HL-60 (cell line): ENCODE results near the gene OGN.

Experiments used
- CTCF ChIP-seq: IDR thresholded peaks from one replicate; pipeline ENCODE4 v1.5.1; 2011; ENCODE audit warnings: low read length, control low read depth, inconsistent platforms; ENCODE audit not compliant: insufficient read depth
- GABPA ChIP-seq: IDR thresholded peaks from 2 replicates; pipeline ENCODE4 v1.6.1; 2012; ENCODE audit warnings: low read depth
- POLR2AphosphoS5 ChIP-seq: IDR thresholded peaks from 2 replicates; pipeline ENCODE4 v1.6.1; 2012; ENCODE audit warnings: low read depth
- TF ChIP-seq, protein P1 (sequence below): IDR thresholded peaks from 2 replicates; pipeline ENCODE4 v1.6.1; 2012; ENCODE audit warnings: low read depth; ENCODE audit not compliant: insufficient replicate concordance

DNA sequence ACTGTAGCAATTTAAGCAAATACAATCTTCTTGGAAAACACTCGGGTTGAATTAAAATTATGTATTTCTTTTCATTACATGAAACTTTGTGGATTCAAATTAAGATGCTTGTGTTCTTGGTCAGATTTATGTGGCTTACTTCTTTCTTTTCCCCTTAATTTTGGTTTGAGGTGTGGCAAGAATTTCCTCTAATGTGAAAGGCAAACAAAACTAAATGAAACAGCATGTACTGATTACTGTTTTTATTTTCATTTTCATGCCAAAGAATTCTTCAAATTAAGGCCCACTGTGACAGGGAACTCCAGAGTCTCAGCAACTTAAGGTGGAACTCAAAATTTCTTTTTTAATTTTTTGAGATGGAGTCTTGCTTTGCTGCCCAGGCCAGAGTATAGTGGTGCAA is 20.0 kb upstream of the OGN start, which contains the start of gene OMD:
- no peak for TF ChIP-seq CTCF
- no peak for TF ChIP-seq POLR2AphosphoS5
- no peak for TF ChIP-seq GABPA
- TF ChIP-seq, protein P1, sequence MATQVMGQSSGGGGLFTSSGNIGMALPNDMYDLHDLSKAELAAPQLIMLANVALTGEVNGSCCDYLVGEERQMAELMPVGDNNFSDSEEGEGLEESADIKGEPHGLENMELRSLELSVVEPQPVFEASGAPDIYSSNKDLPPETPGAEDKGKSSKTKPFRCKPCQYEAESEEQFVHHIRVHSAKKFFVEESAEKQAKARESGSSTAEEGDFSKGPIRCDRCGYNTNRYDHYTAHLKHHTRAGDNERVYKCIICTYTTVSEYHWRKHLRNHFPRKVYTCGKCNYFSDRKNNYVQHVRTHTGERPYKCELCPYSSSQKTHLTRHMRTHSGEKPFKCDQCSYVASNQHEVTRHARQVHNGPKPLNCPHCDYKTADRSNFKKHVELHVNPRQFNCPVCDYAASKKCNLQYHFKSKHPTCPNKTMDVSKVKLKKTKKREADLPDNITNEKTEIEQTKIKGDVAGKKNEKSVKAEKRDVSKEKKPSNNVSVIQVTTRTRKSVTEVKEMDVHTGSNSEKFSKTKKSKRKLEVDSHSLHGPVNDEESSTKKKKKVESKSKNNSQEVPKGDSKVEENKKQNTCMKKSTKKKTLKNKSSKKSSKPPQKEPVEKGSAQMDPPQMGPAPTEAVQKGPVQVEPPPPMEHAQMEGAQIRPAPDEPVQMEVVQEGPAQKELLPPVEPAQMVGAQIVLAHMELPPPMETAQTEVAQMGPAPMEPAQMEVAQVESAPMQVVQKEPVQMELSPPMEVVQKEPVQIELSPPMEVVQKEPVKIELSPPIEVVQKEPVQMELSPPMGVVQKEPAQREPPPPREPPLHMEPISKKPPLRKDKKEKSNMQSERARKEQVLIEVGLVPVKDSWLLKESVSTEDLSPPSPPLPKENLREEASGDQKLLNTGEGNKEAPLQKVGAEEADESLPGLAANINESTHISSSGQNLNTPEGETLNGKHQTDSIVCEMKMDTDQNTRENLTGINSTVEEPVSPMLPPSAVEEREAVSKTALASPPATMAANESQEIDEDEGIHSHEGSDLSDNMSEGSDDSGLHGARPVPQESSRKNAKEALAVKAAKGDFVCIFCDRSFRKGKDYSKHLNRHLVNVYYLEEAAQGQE = no peak
